ENCODE data around the gene SPAG6.

SPAG6 gene

DNA sequence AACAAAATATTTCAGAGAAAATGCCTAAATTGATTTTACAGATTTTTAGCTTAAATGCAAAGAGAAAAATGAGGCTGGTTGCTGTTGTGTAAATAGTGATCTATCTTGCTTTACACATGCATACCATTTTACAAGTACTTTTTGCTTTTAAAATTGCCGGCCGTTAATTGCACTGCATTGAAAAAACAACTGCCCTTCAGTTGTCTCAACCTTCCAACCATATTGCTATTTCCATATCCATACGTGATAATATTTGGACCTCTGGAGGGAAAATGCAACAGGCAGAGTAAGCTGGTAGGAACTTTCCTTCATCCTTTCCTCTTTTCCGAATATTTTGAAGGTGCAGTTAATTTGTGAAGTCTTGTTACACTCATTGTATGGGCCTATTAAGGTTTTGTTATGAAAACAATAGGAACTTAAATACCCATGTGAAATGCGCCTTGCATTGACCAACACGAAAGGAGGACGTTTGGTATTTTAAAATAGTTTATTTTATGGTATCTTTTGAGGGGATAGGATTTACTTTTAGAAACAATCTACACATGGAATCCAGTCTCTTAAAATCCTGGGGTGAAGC is 13.1 kb upstream of the SPAG6 start:
- peaks cover 8% of the 10 kb centered on the region for H3K9me3 Mint-ChIP-seq
- peaks cover 33% of the 10 kb centered on the region for H3K4me1 Mint-ChIP-seq (ENCODE audit: low read depth)
- H3K36me3 Mint-ChIP-seq (ENCODE audit: low read depth) = peaks cover 56% of the 10 kb centered on the region
- no peak for DNase-seq
- H3K27ac Mint-ChIP-seq = no peak overlapping the region
- no peak overlapping the region for H3K4me3 Mint-ChIP-seq
- H3K27me3 Mint-ChIP-seq = peaks cover 45% of the 10 kb centered on the region

DNA sequence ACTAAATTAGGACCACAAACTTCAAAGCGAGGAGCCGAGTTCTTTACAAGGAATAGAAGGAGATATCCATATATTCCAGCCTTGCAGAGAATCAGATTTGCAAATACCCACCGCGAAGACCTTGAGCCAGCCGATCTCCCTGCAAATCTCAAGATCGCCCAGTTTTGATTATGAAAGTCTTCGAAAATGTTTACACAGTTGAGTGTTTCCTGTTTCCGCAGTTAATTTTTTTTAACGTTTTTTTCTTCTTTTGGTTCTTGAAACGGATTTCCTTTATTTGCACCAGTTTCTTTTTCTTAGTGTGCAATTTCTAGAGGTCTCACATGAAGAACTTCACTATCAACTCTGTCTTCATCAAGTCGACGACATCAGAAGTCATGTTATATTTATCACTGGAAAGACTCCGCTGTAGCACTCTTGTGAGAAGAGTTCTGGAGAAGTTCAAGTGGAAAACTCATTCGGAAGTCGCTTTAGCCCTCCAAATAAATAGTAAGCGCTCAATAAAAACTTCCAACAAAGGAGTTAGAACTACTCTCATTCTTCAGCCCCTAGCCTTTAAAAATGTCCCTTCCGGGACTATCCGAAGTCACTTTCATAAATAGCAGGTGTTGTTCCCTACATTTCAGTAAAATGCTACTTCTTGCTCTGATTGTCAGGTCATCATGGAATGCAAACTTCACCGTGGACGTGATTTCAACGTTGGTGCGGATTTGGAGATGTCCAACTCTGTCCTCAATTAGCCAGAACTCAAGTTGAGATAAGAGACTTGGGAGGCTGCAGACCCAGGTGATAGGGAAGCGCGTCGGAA is 11.9 kb upstream of the SPAG6 start:
- peaks cover 49% of the 10 kb centered on the region for H3K36me3 Mint-ChIP-seq (ENCODE audit: low read depth)
- H3K27ac Mint-ChIP-seq = peak overlapping the region; percentile 77
- DNase-seq = no peak
- H3K4me1 Mint-ChIP-seq (ENCODE audit: low read depth) = peaks cover 36% of the 10 kb centered on the region
- peaks cover 8% of the 10 kb centered on the region for H3K9me3 Mint-ChIP-seq
- H3K4me3 Mint-ChIP-seq = peak overlapping the region; percentile 24
- peaks cover 54% of the 10 kb centered on the region for H3K27me3 Mint-ChIP-seq

DNA sequence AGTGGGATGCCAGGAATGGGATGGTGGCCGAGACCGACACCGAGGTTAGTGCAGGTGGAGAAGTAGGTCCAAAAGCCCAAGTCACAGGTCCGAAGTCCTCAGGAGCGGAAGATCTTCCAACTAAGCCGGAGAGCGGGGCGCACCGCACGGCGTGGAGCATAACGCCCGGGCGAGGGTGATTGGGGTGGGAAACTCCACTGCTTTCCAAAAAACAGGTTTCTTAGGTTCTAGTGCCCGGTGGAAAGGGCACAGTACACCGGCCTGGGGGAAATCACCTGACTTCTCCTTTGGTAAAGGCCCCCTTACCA is 11.4 kb upstream of the SPAG6 start:
- Mint-ChIP-seq H3K27ac (peak overlapping the region; percentile 77), H3K27me3 (peaks cover 60% of the 10 kb centered on the region), H3K36me3 (ENCODE audit: low read depth) (peaks cover 45% of the 10 kb centered on the region), H3K4me3 (peak overlapping the region; percentile 24), H3K9me3 (peaks cover 8% of the 10 kb centered on the region), H3K4me1 (ENCODE audit: low read depth) (peaks cover 37% of the 10 kb centered on the region)
- DNase-seq = no peak

DNA sequence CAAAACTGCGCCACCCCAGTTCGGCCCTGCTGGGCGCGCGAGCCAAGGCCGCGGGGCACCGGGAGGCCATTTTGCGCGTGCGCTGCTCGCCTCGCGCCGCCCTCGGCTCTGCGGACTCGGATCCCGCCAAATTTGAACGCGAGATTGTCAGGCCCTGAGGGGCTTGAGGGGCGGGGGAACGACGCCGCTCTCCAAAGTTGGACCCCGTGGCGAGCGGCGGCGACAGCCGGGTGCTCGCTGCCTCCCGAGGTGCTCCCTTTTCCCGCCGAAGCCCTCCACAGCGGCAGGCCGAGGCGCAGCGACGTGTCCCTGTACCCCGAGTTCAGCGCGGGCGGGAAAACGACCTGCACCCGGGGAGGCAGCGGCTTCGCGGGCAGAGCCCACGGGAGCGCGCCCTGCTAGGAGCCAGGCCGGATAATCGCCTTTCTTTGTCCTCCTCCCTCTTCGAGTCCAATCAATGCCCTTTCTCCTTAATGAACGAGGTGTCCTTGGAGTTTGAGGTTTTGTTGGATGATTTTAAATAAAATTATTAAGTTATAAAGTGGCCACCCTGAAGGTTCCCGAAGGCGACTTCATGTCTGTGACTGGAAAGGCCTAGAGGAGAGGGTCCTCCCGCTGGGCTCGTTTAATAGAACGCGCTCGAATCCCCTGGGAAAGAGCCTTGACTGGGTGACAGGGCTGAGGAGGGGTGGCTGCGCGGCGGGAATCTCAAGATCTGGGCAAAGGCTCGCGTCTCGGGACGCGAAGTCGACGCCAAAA is 10.7 kb upstream of the SPAG6 start:
- peak overlapping the region; percentile 75 for H3K4me3 Mint-ChIP-seq
- peaks cover 42% of the 10 kb centered on the region for H3K4me1 Mint-ChIP-seq (ENCODE audit: low read depth)
- peaks cover 64% of the 10 kb centered on the region for H3K27me3 Mint-ChIP-seq
- DNase-seq = peak; percentile 36
- H3K9me3 Mint-ChIP-seq = peaks cover 8% of the 10 kb centered on the region
- peaks cover 39% of the 10 kb centered on the region for H3K36me3 Mint-ChIP-seq (ENCODE audit: low read depth)
- peak overlapping the region; percentile 77 for H3K27ac Mint-ChIP-seq

DNA sequence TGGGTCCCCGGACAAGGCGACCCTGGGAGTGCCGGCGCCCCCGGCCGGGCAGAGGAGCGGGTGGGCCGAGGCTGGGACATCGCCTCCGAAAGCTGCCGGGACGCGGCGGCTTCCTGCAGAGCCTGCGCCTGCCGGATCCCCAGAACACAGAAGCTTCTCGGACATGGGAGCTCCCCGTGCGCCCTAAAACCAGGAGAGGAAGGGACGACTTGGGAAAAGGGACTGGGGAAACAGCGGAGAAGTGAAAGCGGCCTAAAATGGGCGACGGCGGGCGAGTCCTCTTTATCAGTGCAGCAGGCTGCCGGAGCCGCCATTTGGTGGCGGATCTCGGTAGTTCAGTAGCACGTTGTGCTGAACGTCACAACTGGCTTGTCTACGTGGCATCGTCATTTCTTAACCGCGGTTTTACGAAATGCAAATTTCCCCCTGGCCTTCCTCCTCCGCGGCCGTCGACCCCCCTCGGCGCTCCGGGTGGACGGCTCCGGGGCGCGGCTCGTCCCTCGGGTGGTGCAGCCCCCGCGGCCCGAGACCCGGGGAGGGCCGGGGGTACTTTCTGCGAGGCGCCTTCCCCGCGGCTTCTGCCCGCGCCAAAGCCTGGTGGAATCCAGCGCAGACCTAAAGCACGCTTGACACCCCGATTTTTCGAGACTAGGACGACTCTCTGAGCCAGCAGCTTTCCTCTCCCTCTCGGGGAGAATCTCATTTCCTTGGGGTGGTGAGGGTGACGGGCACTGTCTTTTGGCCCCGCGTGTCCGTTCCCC is 9.9 kb upstream of the SPAG6 start:
- Mint-ChIP-seq H3K27me3 (peaks cover 71% of the 10 kb centered on the region), H3K27ac (peak overlapping the region; percentile 77), H3K36me3 (ENCODE audit: low read depth) (peaks cover 31% of the 10 kb centered on the region), H3K4me1 (ENCODE audit: low read depth) (peaks cover 50% of the 10 kb centered on the region), H3K9me3 (peaks cover 8% of the 10 kb centered on the region), H3K4me3 (peak overlapping the region; percentile 75)
- DNase-seq = peak; percentile 76

DNA sequence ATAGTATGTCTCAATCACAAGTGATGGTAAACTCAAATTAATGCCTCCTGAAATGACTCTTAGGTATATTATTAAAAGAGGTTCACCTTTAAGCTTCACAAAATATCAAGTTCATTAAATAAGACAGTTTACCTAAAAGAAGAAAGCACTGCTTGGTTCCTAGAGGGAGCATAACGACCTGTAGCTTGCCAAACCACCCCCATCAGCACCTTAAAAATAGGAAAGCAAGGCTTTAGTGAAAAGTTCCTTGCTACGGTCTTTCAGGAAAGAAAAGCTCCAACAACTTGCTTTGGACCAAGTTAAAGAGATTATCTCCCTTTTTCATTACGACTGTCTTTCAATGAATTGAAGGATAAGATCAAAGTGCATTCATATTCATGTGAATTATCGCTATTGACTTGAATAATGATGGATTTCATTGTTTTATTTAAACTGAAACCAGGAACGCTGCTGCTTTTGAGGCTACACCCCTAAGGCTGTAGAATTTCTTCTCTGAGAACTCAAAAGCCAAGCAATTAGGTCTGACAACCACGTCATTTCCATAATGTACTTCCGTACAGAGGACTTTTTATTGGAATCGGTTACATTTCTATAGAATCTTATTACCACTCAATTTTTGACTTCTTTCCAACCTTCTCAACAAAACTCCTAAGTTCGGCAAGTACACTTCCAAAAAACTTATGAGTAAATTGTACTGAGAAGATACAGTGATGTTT is 7.0 kb upstream of the SPAG6 start:
- Mint-ChIP-seq H3K4me3 (no peak overlapping the region), H3K27ac (no peak overlapping the region), H3K9me3 (peaks cover 6% of the 10 kb centered on the region), H3K27me3 (peaks cover 77% of the 10 kb centered on the region), H3K36me3 (ENCODE audit: low read depth) (peaks cover 8% of the 10 kb centered on the region), H3K4me1 (ENCODE audit: low read depth) (peaks cover 44% of the 10 kb centered on the region)
- DNase-seq = no peak

DNA sequence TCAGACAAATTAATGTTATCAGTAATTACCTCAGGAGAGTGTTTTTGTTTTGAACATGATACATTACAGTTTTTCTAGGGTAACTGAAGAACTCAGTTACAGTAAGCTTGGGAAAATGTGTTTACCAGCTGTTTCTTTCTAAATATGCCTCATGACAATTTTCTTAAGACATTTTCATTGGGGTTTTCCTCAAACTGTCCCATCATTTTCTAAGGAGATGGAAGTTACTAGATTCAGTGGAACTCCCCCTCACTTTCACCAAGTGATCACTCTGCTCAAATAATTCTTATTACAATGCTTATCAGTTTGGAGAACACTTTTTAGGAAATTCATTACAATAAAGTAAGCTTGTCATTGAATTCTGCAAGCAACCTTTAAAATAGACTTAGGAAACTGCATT is 6.4 kb upstream of the SPAG6 start:
- Mint-ChIP-seq H3K27ac (no peak overlapping the region), H3K27me3 (peaks cover 77% of the 10 kb centered on the region)

DNA sequence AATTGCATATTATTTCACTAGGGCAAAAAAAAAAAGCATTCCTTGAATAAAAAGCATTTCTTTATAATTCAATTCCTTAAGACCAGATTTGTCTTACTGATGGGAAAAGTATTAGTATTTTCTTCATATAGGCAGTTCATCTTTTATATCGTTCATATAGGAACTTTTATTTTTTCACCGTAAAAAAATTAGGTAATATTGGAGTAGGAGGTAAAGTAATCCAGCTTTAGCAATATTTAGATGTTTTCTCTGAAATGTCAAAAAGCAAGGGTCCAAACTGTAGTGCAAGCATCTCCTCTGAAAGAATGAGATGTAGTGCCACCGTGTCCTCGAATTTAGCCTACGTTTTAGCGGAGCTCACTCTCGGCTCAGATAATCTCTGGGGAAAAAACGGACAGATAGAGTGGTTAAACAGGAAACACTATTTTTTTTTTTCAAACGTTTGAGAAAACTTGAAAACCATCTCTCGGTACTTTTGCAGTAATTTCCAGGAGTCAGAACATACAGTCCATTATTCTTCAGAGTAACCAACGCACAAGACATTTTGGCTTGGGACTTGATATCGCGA is 5.5 kb upstream of the SPAG6 start:
- Mint-ChIP-seq H3K4me1 (ENCODE audit: low read depth) (peaks cover 39% of the 10 kb centered on the region), H3K36me3 (ENCODE audit: low read depth) (peaks cover 2% of the 10 kb centered on the region), H3K9me3 (peaks cover 7% of the 10 kb centered on the region), H3K27me3 (peaks cover 83% of the 10 kb centered on the region), H3K27ac (peak overlapping the region; percentile 87), H3K4me3 (peak overlapping the region; percentile 85)
- DNase-seq = no peak

More for the DNA sequence above, 6.4 kb upstream of the SPAG6 start:
- DNase-seq = no peak
- Mint-ChIP-seq H3K4me3 (no peak overlapping the region), H3K9me3 (no peaks in the 10 kb centered on the region), H3K4me1 (ENCODE audit: low read depth) (peaks cover 38% of the 10 kb centered on the region), H3K36me3 (ENCODE audit: low read depth) (peaks cover 2% of the 10 kb centered on the region)

DNA sequence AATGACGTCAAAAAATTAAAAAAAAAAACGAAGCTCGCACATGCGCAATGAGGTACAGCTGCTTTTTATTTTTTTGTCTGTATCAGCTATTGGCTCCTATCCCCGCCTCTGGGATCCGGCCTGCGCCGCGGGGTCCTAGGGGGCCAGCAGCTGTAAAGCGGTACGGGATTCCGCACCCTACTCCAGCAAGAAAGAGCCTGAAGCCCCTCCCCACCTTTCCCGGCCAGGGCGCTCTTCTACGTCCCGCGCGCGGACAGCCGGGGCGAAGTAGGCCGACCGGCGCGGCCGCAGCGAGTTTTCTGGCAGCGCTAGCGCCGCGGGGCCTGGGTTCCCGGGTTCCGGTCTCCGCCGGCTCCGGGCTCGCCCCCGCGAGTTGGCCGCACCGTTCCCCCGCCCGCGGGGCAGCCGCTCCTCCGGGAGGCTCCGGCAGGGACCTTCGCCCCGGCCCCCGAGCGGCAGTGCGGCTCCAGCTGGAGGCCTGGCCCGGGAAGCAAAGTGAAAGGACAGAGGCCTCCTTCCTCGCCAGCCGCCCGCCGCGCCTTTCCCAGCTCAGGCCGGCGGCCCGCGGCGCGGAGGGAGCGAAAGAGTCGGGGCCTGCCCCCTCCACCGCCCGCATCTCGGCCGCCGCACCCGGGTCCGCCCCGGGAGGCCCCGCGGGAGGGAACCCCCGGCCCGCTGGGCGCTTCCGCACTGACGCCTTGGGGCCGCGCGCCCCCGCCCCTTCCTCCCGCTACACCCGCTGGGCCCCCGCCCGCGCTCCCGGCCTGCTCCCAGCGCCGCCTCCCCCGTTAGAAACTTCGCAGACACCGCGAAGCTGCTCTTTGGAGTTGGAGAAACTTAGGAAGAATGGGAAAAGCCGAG is 4.7 kb upstream of the SPAG6 start:
- H3K36me3 Mint-ChIP-seq (ENCODE audit: low read depth) = no peaks in the 10 kb centered on the region
- H3K9me3 Mint-ChIP-seq = peaks cover 8% of the 10 kb centered on the region
- peaks cover 84% of the 10 kb centered on the region for H3K27me3 Mint-ChIP-seq
- H3K4me1 Mint-ChIP-seq (ENCODE audit: low read depth) = peaks cover 38% of the 10 kb centered on the region
- peak; percentile 82 for DNase-seq
- H3K27ac Mint-ChIP-seq = peak overlapping the region; percentile 87
- H3K4me3 Mint-ChIP-seq = peak overlapping the region; percentile 85

DNA sequence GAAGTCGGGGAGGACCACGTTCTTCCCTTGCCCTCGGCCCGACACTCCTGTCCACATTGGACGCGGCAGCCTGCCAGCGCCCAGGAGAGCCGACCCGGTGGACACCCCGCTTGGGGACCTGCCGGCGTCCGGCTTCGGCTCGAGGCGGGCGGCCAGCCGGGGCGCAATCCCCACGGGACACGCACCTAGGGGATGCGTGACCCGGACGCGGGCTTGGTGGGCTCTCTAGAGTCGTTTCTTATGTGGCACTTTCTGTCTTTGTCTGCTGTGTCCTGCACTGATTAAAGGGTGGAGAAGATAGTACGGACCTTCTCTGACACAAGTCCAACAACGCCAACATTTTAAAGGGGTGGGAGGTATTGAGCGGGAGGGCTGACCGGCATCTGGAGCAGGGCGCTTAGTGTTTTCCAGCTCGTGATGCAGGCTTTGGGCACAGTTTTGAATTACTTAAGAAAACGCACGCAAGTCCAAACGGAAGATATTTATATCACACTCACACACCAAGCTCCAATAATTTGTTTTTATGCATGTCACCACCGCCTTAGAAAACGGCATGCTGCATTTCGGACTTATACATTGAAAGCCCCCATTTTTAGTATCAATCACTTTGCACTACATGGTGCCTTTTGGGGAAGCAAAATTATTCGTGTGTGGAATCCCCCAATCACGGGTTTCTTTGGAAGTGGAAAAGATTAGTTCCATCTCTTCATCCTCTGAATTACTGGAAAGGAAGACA is 3.9 kb upstream of the SPAG6 start:
- Mint-ChIP-seq H3K9me3 (peaks cover 9% of the 10 kb centered on the region), H3K4me3 (peak overlapping the region; percentile 72), H3K27me3 (peaks cover 89% of the 10 kb centered on the region), H3K36me3 (ENCODE audit: low read depth) (no peaks in the 10 kb centered on the region), H3K4me1 (ENCODE audit: low read depth) (peaks cover 38% of the 10 kb centered on the region), H3K27ac (peak overlapping the region; percentile 66)
- no peak for DNase-seq

DNA sequence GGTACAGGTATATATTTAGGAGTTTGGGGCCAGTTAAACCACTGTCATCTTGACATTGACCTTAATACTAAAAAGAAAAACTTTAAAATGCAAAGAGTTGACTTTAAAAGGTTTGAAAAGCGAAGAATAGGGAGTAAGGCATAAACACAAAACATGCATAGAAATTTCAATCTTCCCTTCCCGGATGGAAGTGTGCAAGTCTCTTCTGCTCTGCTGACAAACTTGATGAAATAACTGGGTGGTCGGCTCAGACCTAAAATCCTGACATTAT is 3.4 kb upstream of the SPAG6 start:
- H3K4me3 Mint-ChIP-seq = no peak overlapping the region
- H3K9me3 Mint-ChIP-seq = peaks cover 11% of the 10 kb centered on the region
- no peak overlapping the region for H3K27ac Mint-ChIP-seq
- no peak for DNase-seq
- peaks cover 89% of the 10 kb centered on the region for H3K27me3 Mint-ChIP-seq
- peaks cover 34% of the 10 kb centered on the region for H3K4me1 Mint-ChIP-seq (ENCODE audit: low read depth)
- H3K36me3 Mint-ChIP-seq (ENCODE audit: low read depth) = no peaks in the 10 kb centered on the region

DNA sequence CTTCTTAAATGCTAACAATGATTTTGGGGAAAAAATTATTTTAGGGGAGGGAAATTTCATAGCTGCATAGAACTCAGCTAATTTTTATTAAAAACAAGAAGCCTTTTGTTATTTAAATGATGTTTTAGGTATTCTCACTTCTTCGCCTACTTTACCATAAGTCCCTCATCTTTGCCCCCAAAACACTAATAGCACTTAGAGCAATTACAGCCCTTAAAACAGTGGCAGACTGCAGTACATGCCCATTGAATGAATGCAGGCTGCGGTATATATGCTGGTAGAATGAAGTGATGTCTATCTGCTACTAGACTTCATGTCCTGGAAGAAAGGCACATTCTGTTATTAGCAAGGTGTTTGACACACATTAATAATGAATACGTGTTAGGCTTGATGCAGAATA is 2.9 kb upstream of the SPAG6 start:
- H3K4me1 Mint-ChIP-seq (ENCODE audit: low read depth) = peaks cover 29% of the 10 kb centered on the region
- no peak overlapping the region for H3K4me3 Mint-ChIP-seq
- DNase-seq = no peak
- peaks cover 86% of the 10 kb centered on the region for H3K27me3 Mint-ChIP-seq
- H3K9me3 Mint-ChIP-seq = peaks cover 11% of the 10 kb centered on the region
- no peaks in the 10 kb centered on the region for H3K36me3 Mint-ChIP-seq (ENCODE audit: low read depth)
- no peak overlapping the region for H3K27ac Mint-ChIP-seq

DNA sequence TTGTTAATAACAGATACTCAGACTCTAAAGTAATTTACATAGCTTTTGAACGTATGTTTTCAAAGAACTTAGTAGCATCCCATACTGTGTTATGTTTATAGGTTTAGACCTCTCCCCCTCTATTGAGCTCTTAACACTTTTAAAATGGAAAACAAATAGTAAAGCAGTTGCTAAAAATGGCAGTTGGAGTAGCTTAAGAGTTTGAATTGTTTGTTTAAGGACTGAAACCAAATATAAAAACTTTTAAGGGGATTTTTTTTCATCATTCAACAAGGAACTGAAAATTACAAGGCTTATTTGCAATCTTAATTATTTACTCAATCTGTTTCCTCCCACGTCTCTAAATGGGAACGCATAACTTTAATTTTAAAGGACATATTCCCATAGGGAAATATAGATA is 1.6 kb upstream of the SPAG6 start:
- H3K9me3 Mint-ChIP-seq = peaks cover 11% of the 10 kb centered on the region
- H3K4me3 Mint-ChIP-seq = no peak overlapping the region
- H3K4me1 Mint-ChIP-seq (ENCODE audit: low read depth) = peaks cover 28% of the 10 kb centered on the region

More for the DNA sequence above, 1.6 kb upstream of the SPAG6 start:
- Mint-ChIP-seq H3K27me3 (peaks cover 82% of the 10 kb centered on the region), H3K27ac (no peak overlapping the region), H3K36me3 (ENCODE audit: low read depth) (no peaks in the 10 kb centered on the region)
- DNase-seq = no peak
